ENCODE results near the gene TMPRSS6.
A peak's percentile ranks its signal among the peaks of the same experiment; 100 is the strongest.

TMPRSS6 gene

GRCh38 chr22:37062702-37063381 is 46.7 kb downstream of the TMPRSS6 start:
- DNase-seq, result no peak

- no peak for DNase-seq
These were observed 47.2 kb downstream of the TMPRSS6 start for GRCh38 chr22:37062376-37062675.

GRCh38 chr22:37061611-37062375 is 47.7 kb downstream of the TMPRSS6 start:
- no peak for DNase-seq

GRCh38 chr22:37060801-37061610 is 48.5 kb downstream of the TMPRSS6 start:
- no peak for DNase-seq

- no peak for DNase-seq
These were observed 49.5 kb downstream of the TMPRSS6 start for GRCh38 chr22:37059876-37060449.

- no peak for DNase-seq
These were observed 50.4 kb downstream of the TMPRSS6 start for GRCh38 chr22:37058917-37059701.

GRCh38 chr22:37057796-37058510 is 51.6 kb downstream of the TMPRSS6 start:
- DNase-seq, result no peak

GRCh38 chr22:37057226-37057625 is 52.3 kb downstream of the TMPRSS6 start:
- DNase-seq, result no peak

- no peak for DNase-seq
These were observed 53.3 kb downstream of the TMPRSS6 start for GRCh38 chr22:37056246-37056645.

- DNase-seq, result no peak
These were observed 54.7 kb downstream of the TMPRSS6 start for GRCh38 chr22:37054600-37055365.

- peak; percentile 71 for DNase-seq
These were observed 55.5 kb downstream of the TMPRSS6 start for GRCh38 chr22:37054056-37054395.

- no peak for DNase-seq
These were observed 56.0 kb downstream of the TMPRSS6 start for GRCh38 chr22:37053310-37054055.

- DNase-seq, result no peak
These were observed 56.9 kb downstream of the TMPRSS6 start for GRCh38 chr22:37052386-37053309.

- DNase-seq, result peak; percentile 62
These were observed 57.8 kb downstream of the TMPRSS6 start, which contains the start of gene KCTD17 for GRCh38 chr22:37051391-37052385. TSS of gene KCTD17 (plus strand) at chr22:37051742. CDS start at chr22:37051761, 19 bp downstream.

- no peak for DNase-seq
These were observed 58.6 kb downstream of the TMPRSS6 start for GRCh38 chr22:37050913-37051312.

GRCh38 chr22:37049224-37049623 is 60.3 kb downstream of the TMPRSS6 start:
- no peak for DNase-seq

GRCh38 chr22:37048133-37048532 is 61.4 kb downstream of the TMPRSS6 start:
- no peak for DNase-seq

GRCh38 chr22:37047006-37047405 is 62.5 kb downstream of the TMPRSS6 start:
- DNase-seq, result no peak
